GM18508 (cell line): ENCODE data around the gene DIPK1A.

Source experiments
- ATAC-seq: cut with Tn5 transposase; IDR thresholded peaks from one replicate; pipeline ENCODE4 v1.9.1; 2021; ENCODE audit warnings: moderate number of reproducible peaks; ENCODE audit not compliant: insufficient read depth, unreplicated experiment

Gene DIPK1A

GRCh38 chr1:92845908-92846307 is 115.4 kb downstream of the DIPK1A start:
- ATAC-seq: no peak

DNA sequence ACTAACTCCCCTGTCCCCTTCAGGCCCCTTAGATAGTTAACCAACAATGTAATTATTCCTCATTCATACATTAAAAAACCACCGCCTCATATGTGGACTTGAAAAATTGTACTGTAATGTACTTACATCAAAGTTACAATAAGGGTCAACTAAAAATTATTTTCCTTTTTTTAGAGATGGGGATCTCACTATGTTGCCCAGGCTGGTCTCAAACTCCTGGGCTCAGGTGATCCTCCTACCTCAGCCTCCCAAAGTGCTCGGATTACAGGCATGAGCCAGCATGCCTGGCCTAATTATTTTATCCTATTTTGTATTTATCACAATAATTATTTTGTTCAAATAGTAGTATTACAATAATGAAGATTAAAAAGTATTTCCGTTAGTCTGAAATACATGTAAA is 116.8 kb downstream of the DIPK1A start:
- no peak for ATAC-seq

DNA sequence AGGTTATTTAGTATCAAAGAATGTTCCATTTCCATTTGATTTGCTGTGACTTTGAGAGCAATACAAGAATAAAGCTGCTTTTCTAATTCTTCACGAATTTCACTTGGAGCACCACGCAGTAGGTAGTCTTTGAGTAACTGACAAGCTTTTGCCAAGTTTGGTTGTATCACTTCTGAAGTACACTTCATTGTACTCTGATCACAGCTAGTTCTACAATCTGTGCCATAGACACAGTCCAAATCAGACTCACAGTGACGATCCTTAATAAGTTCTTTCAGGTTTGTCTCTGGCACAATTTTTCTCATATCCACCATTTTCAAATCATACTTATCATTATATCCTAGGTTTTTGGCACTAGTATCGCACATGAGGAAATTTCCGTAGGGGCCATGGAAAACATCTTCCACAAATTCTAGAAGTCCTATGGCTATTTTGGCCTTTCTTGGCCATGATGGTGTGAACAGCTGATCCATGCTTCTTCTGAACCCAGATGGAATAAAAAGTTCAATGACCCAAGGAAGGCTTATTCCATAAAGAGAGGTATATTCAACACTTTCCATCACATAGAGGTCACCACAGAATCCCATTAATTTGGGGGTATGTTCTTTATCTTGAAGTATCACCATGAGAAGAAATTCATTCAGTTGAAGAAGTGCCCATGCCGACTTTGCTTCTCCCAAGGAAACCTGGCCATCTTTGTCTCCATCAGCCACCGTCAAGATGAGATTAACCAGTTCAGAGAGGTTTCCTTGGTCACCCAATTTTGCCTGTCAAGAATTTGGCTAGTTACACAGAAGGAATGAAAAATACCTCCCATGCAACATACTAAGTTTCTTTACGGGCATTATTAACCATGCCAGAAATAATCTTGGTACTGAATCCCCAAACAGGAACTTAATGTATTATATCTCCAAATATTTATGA is 117.6 kb downstream of the DIPK1A start:
- no peak for ATAC-seq

GRCh38 chr1:92843046-92843423 is 118.2 kb downstream of the DIPK1A start:
- ATAC-seq: no peak

GRCh38 chr1:92842082-92843045 is 118.9 kb downstream of the DIPK1A start:
- no peak for ATAC-seq

DNA sequence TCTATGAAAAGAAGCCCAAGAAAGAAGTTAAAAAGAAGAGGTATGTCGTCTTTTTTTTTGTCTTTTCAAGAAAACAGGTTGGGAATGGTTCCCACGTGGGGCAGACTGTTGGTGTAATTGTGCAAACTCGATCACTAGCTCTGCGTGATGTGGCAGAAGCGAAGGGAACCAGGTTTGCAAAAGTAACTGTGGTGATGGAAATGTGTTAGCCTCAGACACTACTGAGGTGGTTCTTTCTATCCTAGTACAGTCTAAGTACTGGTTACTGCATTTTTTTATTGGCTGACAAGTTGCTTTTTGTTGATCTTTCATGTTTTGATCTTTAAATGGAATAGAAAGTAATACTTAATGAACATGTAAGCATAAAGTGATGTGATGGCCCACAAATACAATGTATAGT is 120.7 kb downstream of the DIPK1A start:
- ATAC-seq: no peak

GRCh38 chr1:92839442-92839841 is 121.8 kb downstream of the DIPK1A start:
- ATAC-seq: no peak

- ATAC-seq: no peak
These were observed 122.7 kb downstream of the DIPK1A start for GRCh38 chr1:92838519-92838918.

DNA sequence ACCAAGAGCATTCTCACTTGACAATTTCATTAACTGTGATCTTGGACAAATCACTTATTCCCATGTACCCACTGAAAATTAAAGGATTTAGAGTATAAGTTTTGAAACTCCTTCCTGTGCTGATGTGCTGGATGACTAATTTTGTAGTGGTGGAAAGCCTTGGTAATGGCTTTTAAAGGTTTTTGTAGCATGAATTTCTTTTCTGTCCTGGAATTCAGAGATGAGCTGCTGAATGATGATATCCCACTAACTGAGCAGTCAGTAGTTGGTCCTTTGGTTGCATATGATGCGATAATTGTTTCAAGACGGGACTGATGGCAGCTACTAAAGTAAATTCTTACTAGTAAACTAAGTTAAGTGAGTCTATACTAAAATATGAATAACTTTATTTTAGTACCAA is 124.2 kb downstream of the DIPK1A start:
- ATAC-seq: no peak

- no peak for ATAC-seq
These were observed 126.6 kb downstream of the DIPK1A start for GRCh38 chr1:92834617-92835016.

GRCh38 chr1:92833840-92834239 is 127.4 kb downstream of the DIPK1A start:
- no peak for ATAC-seq

- ATAC-seq: no peak
These were observed 128.6 kb downstream of the DIPK1A start for GRCh38 chr1:92832537-92833114.

DNA sequence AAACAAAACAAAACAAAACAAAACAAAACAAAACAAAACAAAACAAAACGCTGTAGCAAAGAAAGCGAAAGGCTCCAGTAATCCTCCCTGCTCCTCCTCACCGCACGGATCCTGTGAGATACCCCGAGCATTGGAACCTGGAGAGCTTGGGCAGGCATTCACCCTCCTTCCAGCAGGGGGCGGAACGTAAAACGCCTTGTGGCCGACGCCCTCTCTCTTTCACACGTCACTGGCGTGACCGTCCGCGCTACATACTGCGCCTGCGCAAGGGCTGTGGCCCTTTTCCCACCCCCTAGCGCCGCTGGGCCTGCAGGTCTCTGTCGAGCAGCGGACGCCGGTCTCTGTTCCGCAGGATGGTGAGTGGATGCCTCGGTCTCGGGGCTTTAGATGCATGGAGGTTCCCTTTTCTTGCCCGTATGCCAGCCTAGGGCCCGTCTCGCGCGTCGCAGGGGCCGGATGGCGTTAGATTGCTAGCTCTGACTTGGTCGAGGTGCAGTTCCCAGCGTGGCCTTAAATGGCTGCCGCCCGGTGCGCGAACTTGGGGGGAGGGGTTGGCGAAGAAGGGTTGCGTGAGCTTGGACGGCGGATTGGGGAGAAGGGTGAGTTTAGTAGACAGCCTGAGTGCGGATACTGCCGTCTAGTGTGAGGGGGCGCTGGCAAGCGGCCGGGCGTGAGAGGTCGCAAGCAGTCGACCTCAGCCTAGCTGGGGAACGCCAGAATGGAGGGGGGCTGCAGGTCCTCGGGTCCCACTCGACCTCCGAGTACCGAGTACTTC is 129.3 kb downstream of the DIPK1A start, which contains the start of gene RPL5:
RPL5 (plus strand) TSS at position 279 of the 775 bp plus-strand sequence; CDS start at position 354, 75 bp downstream.
- peak; percentile 90 for ATAC-seq

DNA sequence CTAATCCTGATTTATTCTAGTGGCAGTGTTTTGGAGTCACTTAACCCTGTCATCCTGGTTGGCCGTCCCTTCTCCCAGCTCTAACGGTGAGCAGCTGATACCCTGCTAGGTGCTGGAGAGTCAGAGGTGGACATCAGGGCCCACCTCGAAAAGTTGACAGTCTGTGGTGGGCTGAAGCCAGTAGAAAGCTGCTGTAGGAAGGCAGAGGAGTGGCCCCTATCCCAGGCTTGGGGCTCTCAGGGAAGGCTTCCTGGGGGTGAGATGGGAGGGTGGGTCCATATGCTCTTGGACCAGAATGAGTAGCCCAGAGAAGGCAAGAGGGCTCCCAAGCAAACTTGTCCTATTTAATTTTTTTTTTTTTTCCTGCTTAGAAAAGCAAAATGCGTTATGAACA is 129.9 kb downstream of the DIPK1A start:
- ATAC-seq: no peak

GRCh38 chr1:92826792-92827191 is 134.5 kb downstream of the DIPK1A start:
- ATAC-seq: no peak

DNA sequence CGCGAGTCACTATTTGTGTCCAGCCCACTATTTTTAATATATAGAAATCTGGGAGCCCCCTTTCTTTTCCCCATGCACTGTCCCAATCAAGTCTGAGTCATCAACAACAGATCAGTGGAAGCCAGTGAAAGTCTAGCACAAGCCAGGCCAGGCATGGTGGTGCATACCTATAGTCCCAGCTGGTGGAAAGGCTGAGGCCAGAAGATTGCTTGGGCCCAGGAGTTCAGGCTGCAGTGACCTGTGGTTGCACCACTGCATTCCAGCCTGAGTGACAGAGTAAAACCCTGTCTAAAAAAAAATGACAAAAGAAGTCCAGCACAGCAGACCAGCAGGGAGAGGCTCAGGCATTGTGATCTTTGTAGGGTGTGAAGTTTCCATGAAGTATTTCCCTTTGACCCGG is 138.4 kb downstream of the DIPK1A start:
- no peak for ATAC-seq

GRCh38 chr1:92820551-92820950 is 140.7 kb downstream of the DIPK1A start:
- no peak for ATAC-seq

DNA sequence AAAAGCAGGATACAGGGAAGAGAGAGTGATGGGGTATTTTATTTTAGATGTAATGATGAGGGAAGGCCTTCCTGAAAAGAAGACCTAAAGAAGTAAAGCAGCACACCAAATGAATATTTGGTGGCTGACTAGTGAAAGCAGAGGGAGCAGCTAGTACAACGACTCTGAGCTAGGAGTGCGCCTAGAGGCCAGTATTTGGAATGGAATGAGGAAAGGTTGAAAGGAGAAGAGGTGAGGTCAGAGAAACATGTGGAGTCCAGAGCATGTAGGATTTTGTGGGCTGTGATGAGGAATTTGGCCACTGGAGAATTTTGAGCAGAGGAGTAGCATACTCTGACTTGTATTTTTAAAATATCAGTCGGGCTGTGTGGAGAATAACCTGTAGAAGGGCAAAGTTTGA is 141.2 kb downstream of the DIPK1A start:
- no peak for ATAC-seq

DNA sequence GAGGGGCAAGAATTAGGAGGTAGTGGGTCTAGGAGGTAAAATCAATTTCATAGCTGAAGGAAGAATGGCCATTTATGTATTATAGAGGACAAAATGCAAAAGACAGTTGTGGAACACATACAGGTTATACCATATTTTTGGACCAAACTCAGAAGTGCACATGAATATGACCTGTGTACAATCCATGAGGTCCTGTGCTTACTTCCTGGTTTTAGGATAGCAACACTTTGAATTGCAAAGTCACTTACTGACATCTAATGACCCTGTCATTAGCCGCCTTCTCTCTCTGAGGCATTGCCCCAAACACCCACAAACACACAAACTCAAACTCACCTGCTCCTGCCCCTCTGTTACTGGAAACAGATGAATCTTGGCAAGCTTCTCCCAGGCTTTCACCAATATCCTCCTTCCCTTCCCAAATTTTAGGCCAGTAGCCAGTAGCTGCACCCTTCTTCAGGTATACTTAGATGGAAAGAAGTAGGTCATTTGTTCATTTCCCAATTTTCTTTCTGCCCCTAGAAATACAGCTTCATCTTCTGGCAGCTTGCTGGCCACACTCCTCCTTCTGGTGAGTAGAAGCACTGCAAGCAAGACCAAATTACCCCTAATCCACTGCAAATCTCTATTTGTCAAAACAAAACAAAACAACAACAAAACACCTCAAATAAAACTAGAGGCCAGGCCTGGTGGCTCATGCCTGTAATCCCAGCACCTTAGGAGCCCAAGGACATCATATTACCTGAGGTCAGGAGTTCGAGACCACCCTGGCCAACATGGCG is 143.1 kb downstream of the DIPK1A start:
- peak; percentile 53 for ATAC-seq
